ENCODE results near the gene NBPF9.
"Not testable (repeated sequence)": the region's sequence is repeated elsewhere in the genome, so short reads cannot be mapped to it uniquely, and the experiment has no call there.

The NBPF9 gene

GRCh38 chr1:149013513-149013912, 89.8 kb downstream of the NBPF9 start:
- not testable (repeated sequence) for DNase-seq (ENCODE audit: extremely low read depth, low read depth)

DNA sequence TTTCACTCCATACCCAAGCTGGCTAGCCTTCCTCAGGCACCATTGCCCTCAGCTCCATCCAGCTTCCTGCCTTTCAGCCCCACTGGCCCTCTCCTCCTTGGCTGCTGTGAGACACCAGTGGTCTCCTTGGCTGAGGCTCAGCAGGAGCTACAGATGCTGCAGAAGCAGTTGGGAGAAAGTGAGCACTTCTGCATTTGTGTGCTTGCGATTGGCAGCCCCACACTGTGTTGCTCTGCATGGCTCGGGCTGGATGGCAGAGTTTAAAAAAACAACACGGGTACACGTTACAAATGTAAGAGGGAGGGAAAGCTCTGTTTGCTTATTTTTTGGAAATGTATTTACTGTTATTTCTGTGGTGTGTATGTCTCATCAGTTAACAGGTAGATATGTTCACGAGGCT, 90.8 kb downstream of the NBPF9 start:
- not testable (repeated sequence) for DNase-seq (ENCODE audit: extremely low read depth, low read depth)

DNA sequence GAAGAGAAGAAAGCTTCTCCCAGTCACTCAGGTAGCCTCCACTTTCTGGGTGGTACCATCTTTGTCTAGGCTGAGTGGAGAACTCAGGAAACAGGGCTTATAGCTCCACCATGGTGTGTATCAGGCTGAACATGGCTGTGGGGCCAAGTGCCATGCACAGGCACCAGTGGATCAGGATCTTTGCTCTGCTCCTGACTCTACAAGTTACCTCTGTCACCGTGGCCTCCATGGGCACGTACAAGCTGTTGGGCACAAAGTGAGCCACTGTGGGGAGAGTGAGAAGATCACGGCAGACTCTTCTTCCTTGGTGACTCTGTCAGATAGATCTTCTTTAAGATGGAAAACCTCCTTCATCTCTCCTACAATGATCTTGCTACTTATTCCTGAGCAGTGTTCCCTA, 93.6 kb downstream of the NBPF9 start:
- not testable (repeated sequence) for DNase-seq (ENCODE audit: extremely low read depth, low read depth)

DNA sequence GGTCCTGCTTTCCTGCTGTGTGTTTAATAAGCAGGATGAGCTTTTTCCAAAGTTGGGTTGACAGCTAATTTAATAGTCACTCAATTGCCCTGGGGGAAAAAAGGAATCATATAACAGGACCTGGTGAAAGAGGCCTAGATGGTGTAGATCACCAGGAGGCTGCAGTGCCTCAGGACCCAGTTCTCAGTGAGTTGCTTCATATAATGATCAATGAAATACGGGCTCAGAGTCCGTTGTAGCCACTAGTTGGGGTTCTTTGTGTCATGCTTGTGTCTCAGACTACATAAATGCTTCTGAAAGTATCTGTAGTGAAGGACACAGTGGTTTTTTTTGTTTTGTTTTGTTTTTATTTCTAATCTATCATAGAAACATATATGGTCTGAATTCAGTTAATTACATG, 94.6 kb downstream of the NBPF9 start:
- not testable (repeated sequence) for DNase-seq (ENCODE audit: extremely low read depth, low read depth)

- DNase-seq (ENCODE audit: extremely low read depth, low read depth) = not testable (repeated sequence)
These were observed 95.0 kb downstream of the NBPF9 start for GRCh38 chr1:149008326-149008725.

Data from AG09319 (cell line).